B cell (primary cell): ENCODE measurements around the gene ICE2. TPM values are rescaled to one million over a fixed set of nuclear protein-coding genes. Genes with fewer than 3 reads are reported as not detected.

Source experiments
- ATAC-seq: fragments of 200-7000 bp; cut with Tn5 transposase; one replicate; pipeline ENCODE4 v1.10.0; 2021; ENCODE audit warnings: low read depth, mild to moderate bottlenecking, moderate number of reproducible peaks, moderate library complexity
- CTCF ChIA-PET: fragments of 350-600 bp; sonication (Branson Sonifier 250); formaldehyde crosslinking; loops from one replicate; lab custom pipeline; 2021; ENCODE audit warnings: antibody characterized with exemption, inconsistent platforms; lab: Charles Lee
- POLR2A ChIA-PET: fragments of 350-600 bp; sonication (Branson Sonifier 250); formaldehyde crosslinking; loops from one replicate; lab custom pipeline; 2021; ENCODE audit warnings: antibody characterized with exemption; lab: Charles Lee
- DNase-seq: peaks from one replicate; pipeline ENCODE4 v3.0.0; 2013
- H2AFZ ChIP-seq: 2 replicates; pipeline ENCODE4 v1.6.1; 2012; ENCODE audit warnings: mild to moderate bottlenecking, low read depth, low read length; ENCODE audit not compliant: insufficient read depth, poor library complexity, severe bottlenecking
- H3K27ac ChIP-seq, 2 donors: 1 replicate in 1 of 2; 2 replicates in 1 of 2; pipeline ENCODE4 v1.5.1; 2012 to 2013; ENCODE audit warnings: low read length in 2 of 2, mild to moderate bottlenecking in 2 of 2, moderate library complexity in 1 of 2
- H3K27me3 ChIP-seq, 4 experiments: fragments of 200-600 bp in 1 of 4; sonication (generic) in 1 of 4; replicated peaks in 1 of 4; 1 replicate in 2 of 4; 2 replicates in 2 of 4; pipeline versions ENCODE4 v1.6.1 to v1.7.0; 2013 to 2016; ENCODE audit warnings: low read length in 3 of 4, mild to moderate bottlenecking in 2 of 4, mixed read lengths in 1 of 4, moderate library complexity in 1 of 4; ENCODE audit not compliant: insufficient read depth in 4 of 4, control insufficient read depth in 3 of 4; ENCODE audit errors: control extremely low read depth in 1 of 4
- H3K36me3 ChIP-seq, 2 experiments: replicated peaks in 1 of 2; 1 replicate in 1 of 2; 2 replicates in 1 of 2; pipeline versions ENCODE4 v1.6.1 to v1.7.1; 2013; ENCODE audit warnings: low read length in 1 of 2; ENCODE audit not compliant: insufficient read depth in 2 of 2, control insufficient read depth in 1 of 2; ENCODE audit errors: control extremely low read depth in 1 of 2, extremely low read depth in 1 of 2
- H3K4me1 ChIP-seq, 2 donors: fragments of 200-600 bp in 1 of 2; sonication (generic) in 1 of 2; 1 replicate in 1 of 2; 2 replicates in 1 of 2; pipeline versions ENCODE4 v1.5.1 to v1.6.1; 2013 to 2017; ENCODE audit warnings: low read length in 2 of 2; ENCODE audit not compliant: control insufficient read depth in 2 of 2, insufficient read depth in 2 of 2
- H3K4me2 ChIP-seq: replicated peaks from 2 replicates; pipeline ENCODE3; 2012; ENCODE audit warnings: mild to moderate bottlenecking, low read depth, low read length; ENCODE audit not compliant: poor library complexity, severe bottlenecking
- H3K4me3 ChIP-seq, 5 experiments: fragments of 200-600 bp in 1 of 5; sonication (generic) in 1 of 5; 1 replicate in 3 of 5; 2 replicates in 2 of 5; pipeline versions ENCODE4 v1.5.1 to v1.7.0; 2011 to 2016; ENCODE audit warnings: low read length in 4 of 5, mild to moderate bottlenecking in 4 of 5, low read depth in 2 of 5, control low read depth in 1 of 5, moderate library complexity in 1 of 5; ENCODE audit not compliant: insufficient read depth in 1 of 5; ENCODE audit errors: control extremely low read depth in 1 of 5, extremely low read depth in 1 of 5
- H3K79me2 ChIP-seq: fragments of 200-600 bp; sonication (generic); one replicate; pipeline ENCODE4 v1.6.0; 2016; ENCODE audit warnings: low read length; ENCODE audit not compliant: control insufficient read depth, insufficient read depth
- H3K9ac ChIP-seq: fragments of 200-600 bp; sonication (generic); 2 replicates; pipeline ENCODE4 v1.6.1; 2017; ENCODE audit warnings: mild to moderate bottlenecking, low read length, moderate library complexity
- H3K9me3 ChIP-seq, 3 donors: one replicate each; pipeline versions ENCODE4 v1.6.1 to v1.7.1; 2013; ENCODE audit warnings: low read length in 2 of 3; ENCODE audit not compliant: control insufficient read depth in 2 of 3, insufficient read depth in 1 of 3; ENCODE audit errors: control extremely low read depth in 1 of 3
- H4K20me1 ChIP-seq: 2 replicates; pipeline ENCODE4 v1.6.0; 2012; ENCODE audit warnings: mild to moderate bottlenecking, low read length; ENCODE audit not compliant: insufficient read depth, control insufficient read depth, poor library complexity, severe bottlenecking
- H3K27ac Mint-ChIP-seq: one replicate; pipeline ENCODE4 v1.8.0; 2021; ENCODE audit warnings: mixed read lengths
- H3K27me3 Mint-ChIP-seq: one replicate; pipeline ENCODE4 v1.8.0; 2021; ENCODE audit warnings: mixed read lengths
- H3K4me1 Mint-ChIP-seq: one replicate; pipeline ENCODE4 v1.8.0; 2021; ENCODE audit warnings: mixed read lengths
- H3K4me3 Mint-ChIP-seq: one replicate; pipeline ENCODE4 v1.8.0; 2021; ENCODE audit warnings: mixed read lengths
- H3K9me3 Mint-ChIP-seq: one replicate; pipeline ENCODE4 v1.8.0; 2022; ENCODE audit warnings: mixed read lengths; ENCODE audit not compliant: insufficient read depth
- CTCF ChIP-seq: fragments of 200-600 bp; IDR thresholded peaks from one replicate; pipeline ENCODE4 v1.8.0; 2022; ENCODE audit warnings: antibody characterized with exemption, mild to moderate bottlenecking
- EZH2 ChIP-seq: IDR thresholded peaks from 2 replicates; pipeline ENCODE4 v1.6.1; 2012; ENCODE audit warnings: borderline replicate concordance, low read depth, mild to moderate bottlenecking, moderate library complexity, low read length; ENCODE audit not compliant: insufficient read depth, poor library complexity, severe bottlenecking
- WGBS: methylation state at CpG from one replicate; pipeline ENCODE4 v1.1.5; 2013; ENCODE audit warnings: missing lambda C conversion rate; ENCODE audit not compliant: insufficient coverage; 5-methylcytosine and 5-hydroxymethylcytosine counted together
- intact Hi-C: fragments of 100-400 bp; cut with micrococcal nuclease; formaldehyde crosslinking; loops from one replicate; pipeline ENCODE4 v1.10.0; 2022
- polyA plus RNA-seq: library from polyadenylated mRNA; depleted of rRNA; stranded (reverse); fragments of >200 nt; gene quantifications from 2 replicates; pipeline ENCODE4 v1.2.3, GENCODE V29; 2012
- total RNA-seq, 2 donors: library from RNA; stranded (reverse); fragments of 120-200 nt in 1 of 2; gene quantifications; 1 replicate in 1 of 2; 2 replicates in 1 of 2; pipeline versions ENCODE4 v1.2.3 to v1.2.4, GENCODE V29; 2013 to 2022

The ICE2 gene
- total and polyA plus RNA-seq, 2 donors (not counting 1 experiment from before 2014, with no cell fraction given): 19.0 to 71.2 TPM

DNA sequence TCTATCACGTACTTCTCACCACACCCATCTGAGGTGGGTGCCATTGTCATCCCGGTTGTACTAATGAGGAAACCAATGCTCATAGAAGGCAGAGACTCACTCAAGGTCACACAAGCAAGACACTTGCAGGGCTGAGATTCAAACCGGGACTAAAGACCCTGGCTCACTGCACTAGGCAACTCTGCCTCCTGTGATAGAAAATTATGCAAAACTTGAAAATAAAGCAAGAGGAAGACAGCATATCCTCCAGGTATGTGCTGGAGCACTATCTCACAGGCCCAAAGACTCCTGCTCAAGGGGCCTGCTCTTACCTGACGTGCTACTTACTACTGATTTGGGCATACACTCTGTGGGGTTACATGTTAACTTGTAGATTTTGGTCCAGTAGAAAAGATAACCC, 106.7 kb downstream of the ICE2 start:
- H3K9ac ChIP-seq: no peak overlapping the region
- intact Hi-C loops: no loop called here
- no peak overlapping the region for H2AFZ ChIP-seq
- H3K27me3 ChIP-seq: no peaks in the 10 kb centered on the region
- peaks cover 1 to 23% of the 10 kb centered on the region in 2 experiments for H3K36me3 ChIP-seq
- ATAC-seq (no peak), DNase-seq (no peak)
- no peaks in the 10 kb centered on the region for H3K4me1 Mint-ChIP-seq
- H3K4me3 ChIP-seq: no peak overlapping the region
- peaks cover 5% of the 10 kb centered on the region for H4K20me1 ChIP-seq
- no peaks in the 10 kb centered on the region for H3K27me3 Mint-ChIP-seq
- no peaks in the 10 kb centered on the region for H3K9me3 ChIP-seq
- CTCF ChIA-PET: interaction anchor here (2.8 kb wide), 1 partner anchor 13 kb away, joined by 9 read pairs; no protein-coding TSS in a partner anchor
- WGBS: 95% methylated on average over 3 of the region's 4 CpGs
- H3K79me2 ChIP-seq: no peaks in the 10 kb centered on the region
- TF ChIP-seq CTCF: no peak
- no peak for TF ChIP-seq EZH2
- H3K9me3 Mint-ChIP-seq: no peaks in the 10 kb centered on the region
- no peak overlapping the region for H3K4me3 Mint-ChIP-seq
- no peak overlapping the region for H3K27ac ChIP-seq
- H3K27ac Mint-ChIP-seq: no peak overlapping the region
- POLR2A ChIA-PET: no interaction called here
- no peaks in the 10 kb centered on the region for H3K4me1 ChIP-seq
- H3K4me2 ChIP-seq: no peak overlapping the region

GRCh38 chr15:60371175-60372051, 107.5 kb downstream of the ICE2 start:
- intact Hi-C loops: no loop called here
- WGBS: 69% methylated on average over 11 of the region's 20 CpGs
- H3K9ac ChIP-seq: no peak overlapping the region
- H3K79me2 ChIP-seq: no peaks in the 10 kb centered on the region
- ATAC-seq (no peak), DNase-seq (no peak)
- no peaks in the 10 kb centered on the region for H3K4me1 Mint-ChIP-seq
- no peak overlapping the region for H3K27ac Mint-ChIP-seq
- no peak overlapping the region for H3K27ac ChIP-seq
- H3K36me3 ChIP-seq: peaks cover 1 to 15% of the 10 kb centered on the region in 2 experiments
- POLR2A ChIA-PET: no interaction called here
- no peaks in the 10 kb centered on the region for H3K4me1 ChIP-seq
- CTCF ChIA-PET: no interaction called here
- TF ChIP-seq CTCF (no peak), EZH2 (no peak)
- H3K9me3 ChIP-seq: no peaks in the 10 kb centered on the region
- H3K27me3 Mint-ChIP-seq: no peaks in the 10 kb centered on the region
- no peaks in the 10 kb centered on the region for H3K27me3 ChIP-seq
- no peaks in the 10 kb centered on the region for H3K9me3 Mint-ChIP-seq
- peaks cover 5% of the 10 kb centered on the region for H4K20me1 ChIP-seq
- no peak overlapping the region for H3K4me2 ChIP-seq
- no peak overlapping the region for H3K4me3 Mint-ChIP-seq
- no peak overlapping the region for H3K4me3 ChIP-seq
- no peak overlapping the region for H2AFZ ChIP-seq
